Upper lobe of left lung (tissue), 6 donors: Measurements from ENCODE around the gene PABPN1. TPM values are rescaled to one million over a fixed set of nuclear protein-coding genes. Genes with fewer than 3 reads are reported as not detected.

Experiments
- ATAC-seq, 2 donors: fragments of 200-7000 bp; cut with Tn5 transposase; one replicate each; pipeline ENCODE4 v1.9.1; 2022; ENCODE audit warnings: mild to moderate bottlenecking in 2 of 2, moderate library complexity in 2 of 2; ENCODE audit not compliant: low FRiP score in 2 of 2
- DNase-seq, 2 donors: peaks; one replicate each; pipeline ENCODE4 v3.0.0-alpha.2; 2019 to 2020
- H3K27ac ChIP-seq, 4 donors: fragments of 200-600 bp; sonication (generic); one replicate each; pipeline ENCODE4 v1.5.1; 2016 to 2019
- H3K27me3 ChIP-seq, 4 donors: fragments of 200-600 bp; sonication (generic); one replicate each; pipeline ENCODE4 v1.5.1; 2017 to 2019
- H3K36me3 ChIP-seq, 4 donors: fragments of 200-600 bp; sonication (generic); one replicate each; pipeline ENCODE4 v1.5.1; 2016 to 2019
- H3K4me1 ChIP-seq, 4 donors: fragments of 200-600 bp; sonication (generic); one replicate each; pipeline ENCODE4 v1.5.1; 2018 to 2019
- H3K4me3 ChIP-seq, 4 donors: fragments of 200-600 bp; sonication (generic); one replicate each; pipeline ENCODE4 v1.5.1; 2017 to 2019; ENCODE audit warnings: mild to moderate bottlenecking in 2 of 4, moderate library complexity in 1 of 4
- H3K9me3 ChIP-seq, 4 donors: fragments of 200-600 bp; sonication (generic); one replicate each; pipeline ENCODE4 v1.5.1; 2018 to 2019
- CTCF ChIP-seq, 6 experiments: fragments of 450-650 bp in 4 of 6; fragments of 200-600 bp in 2 of 6; sonication (generic) in 2 of 6; IDR thresholded peaks; one replicate each; pipeline ENCODE4 v1.5.1; 2016 to 2019; ENCODE audit warnings: antibody characterized with exemption in 6 of 6
- EP300 ChIP-seq, 4 donors: sonication (generic); formaldehyde crosslinking; IDR thresholded peaks; one replicate each; pipeline ENCODE4 v1.5.1; 2017; ENCODE audit warnings: antibody characterized with exemption in 4 of 4, control low read depth in 2 of 4
- POLR2A ChIP-seq, 4 donors: fragments of 450-650 bp; IDR thresholded peaks; one replicate each; pipeline ENCODE4 v1.5.1; 2016 to 2017; ENCODE audit warnings: antibody characterized with exemption in 4 of 4, mild to moderate bottlenecking in 2 of 4
- POLR2AphosphoS5 ChIP-seq, 2 donors: sonication (generic); formaldehyde crosslinking; IDR thresholded peaks; one replicate each; pipeline ENCODE4 v1.5.1; 2017; ENCODE audit warnings: antibody characterized with exemption in 2 of 2
- WGBS, 2 donors: methylation state at CpG; one replicate each; pipeline ENCODE4 v1.1.5; 2017 to 2018; 5-methylcytosine and 5-hydroxymethylcytosine counted together
- total RNA-seq, 6 donors: library from RNA; depleted of rRNA in 4 of 6; stranded (reverse); fragments of >200 nt in 4 of 6; gene quantifications; one replicate each; pipeline versions ENCODE4 v1.1.0 to v1.2.1, GENCODE V29; 2016 to 2021
- donor health status: DM: no; HTN: no; CAD: no; lungs with moderate emphysema.
- donor health status: DM: no; HTN: yes; CAD: no; lungs with severe emphysema.

PABPN1 gene
- total RNA-seq, 6 donors from 2014 or later, result 47.6 to 325 (median 85.7) TPM

GRCh38 chr14:23299211-23299957 is 21.9 kb upstream of the PABPN1 start:
- Histone ChIP-seq H3K27me3 (no peaks in the 10 kb centered on the region), H3K4me3 (no peak overlapping the region), H3K27ac (peak overlapping the region in 3 of 4 donors; percentile 3 to 95 (median 91)), H3K9me3 (no peaks in the 10 kb centered on the region), H3K4me1 (peaks cover 19 to 32% (median 29%) of the 10 kb centered on the region in 4 donors), H3K36me3 (peaks cover 0 to 9% (median 4%) of the 10 kb centered on the region in 4 donors)
- DNase-seq, result peak in 1 of 2 donors; percentile 31
- 76 to 77% methylated on average over 2 of the region's 2 CpGs for WGBS, 2 donors
- ATAC-seq, result no peak
- TF ChIP-seq POLR2AphosphoS5 (IDR thresholded peaks at IDR 0.05) (no peak), POLR2A (IDR thresholded peaks at IDR 0.05) (no peak), EP300 (IDR thresholded peaks at IDR 0.05) (no peak), CTCF (IDR thresholded peaks at IDR 0.05) (no peak)

- DNase-seq (no peak), ATAC-seq (no peak)
- Histone ChIP-seq H3K9me3 (no peaks in the 10 kb centered on the region), H3K36me3 (peaks cover 0 to 9% (median 4%) of the 10 kb centered on the region in 4 donors), H3K4me3 (peak overlapping the region; percentile 32 to 94 (median 70)), H3K27ac (peak overlapping the region; percentile 91 to 99 (median 96)), H3K4me1 (peaks cover 14 to 27% (median 23%) of the 10 kb centered on the region in 4 donors), H3K27me3 (no peaks in the 10 kb centered on the region)
- WGBS, 2 donors, result 65% methylated on average over 10 of the region's 10 CpGs
- TF ChIP-seq EP300 (IDR thresholded peaks at IDR 0.05) (no peak), CTCF (IDR thresholded peaks at IDR 0.05) (no peak), POLR2AphosphoS5 (IDR thresholded peaks at IDR 0.05) (no peak), POLR2A (IDR thresholded peaks at IDR 0.05) (no peak)
Observed at GRCh38 chr14:23299986-23300686, 21.1 kb upstream of the PABPN1 start.

- Histone ChIP-seq H3K4me1 (peaks cover 17 to 29% (median 24%) of the 10 kb centered on the region in 4 donors), H3K9me3 (no peaks in the 10 kb centered on the region), H3K36me3 (peaks cover 0 to 9% (median 4%) of the 10 kb centered on the region in 4 donors), H3K4me3 (peak overlapping the region; percentile 32 to 94 (median 70)), H3K27ac (peak overlapping the region; percentile 91 to 99 (median 96)), H3K27me3 (no peaks in the 10 kb centered on the region)
- TF ChIP-seq EP300 (IDR thresholded peaks at IDR 0.05) (no peak), CTCF (IDR thresholded peaks at IDR 0.05) (no peak), POLR2AphosphoS5 (IDR thresholded peaks at IDR 0.05) (no peak), POLR2A (IDR thresholded peaks at IDR 0.05) (no peak)
- 1 to 5% methylated on average over 13 of the region's 13 CpGs for WGBS, 2 donors
- ATAC-seq (no peak), DNase-seq (peak in 1 of 2 donors; percentile 41)
Observed at GRCh38 chr14:23300687-23301223, 20.5 kb upstream of the PABPN1 start.

GRCh38 chr14:23301288-23301968 is 19.8 kb upstream of the PABPN1 start:
- peaks cover 0 to 9% (median 4%) of the 10 kb centered on the region in 4 donors for H3K36me3 ChIP-seq
- WGBS, 2 donors, result 0 to 2% methylated on average over 19 to 36 of the region's 87 CpGs

More at GRCh38 chr14:23301288-23301968, 19.8 kb upstream of the PABPN1 start:
- Histone ChIP-seq H3K4me3 (peak overlapping the region; percentile 53 to 94 (median 80)), H3K4me1 (peaks cover 23 to 36% (median 31%) of the 10 kb centered on the region in 4 donors), H3K9me3 (no peaks in the 10 kb centered on the region), H3K27ac (peak overlapping the region; percentile 91 to 99 (median 98)), H3K27me3 (no peaks in the 10 kb centered on the region)
- TF ChIP-seq CTCF (IDR thresholded peaks at IDR 0.05), result peak; percentile 48 to 98 (median 96)
- TF ChIP-seq POLR2A (IDR thresholded peaks at IDR 0.05), result peak in 3 of 4 donors; percentile 4 to 81 (median 44)
- TF ChIP-seq POLR2AphosphoS5 (IDR thresholded peaks at IDR 0.05), result peak; percentile 80 to 89
- TF ChIP-seq EP300 (IDR thresholded peaks at IDR 0.05), result peak in 2 of 4 donors; percentile 21 to 71
- ATAC-seq (peak; percentile 94 to 96), DNase-seq (peak; percentile 98 to 100)
